ENCODE measurements around the gene GALNT14.

GRCh38 chr2:30947686-30948085 is 190.6 kb downstream of the GALNT14 start:
- no peak for TF ChIP-seq POLR2A (IDR thresholded peaks at IDR 0.05)
- TF ChIP-seq EP300 (IDR thresholded peaks at IDR 0.05) = no peak

All from gastroesophageal sphincter (tissue), 2 donors.